MM.1S (cell line): Measurements from ENCODE around the gene SIAE.

ENCODE experiments used
- CTCF ChIP-seq: fragments of 300-600 bp; sonication (generic); IDR thresholded peaks from 2 replicates; pipeline ENCODE4 v1.5.1; 2016; ENCODE audit warnings: antibody characterized with exemption, low read length, mixed read lengths
- EZH2phosphoT487 ChIP-seq: fragments of 300-600 bp; sonication (generic); IDR thresholded peaks from 2 replicates; pipeline ENCODE4 v1.6.1; 2018; ENCODE audit warnings: antibody characterized with exemption, low read length

DNA sequence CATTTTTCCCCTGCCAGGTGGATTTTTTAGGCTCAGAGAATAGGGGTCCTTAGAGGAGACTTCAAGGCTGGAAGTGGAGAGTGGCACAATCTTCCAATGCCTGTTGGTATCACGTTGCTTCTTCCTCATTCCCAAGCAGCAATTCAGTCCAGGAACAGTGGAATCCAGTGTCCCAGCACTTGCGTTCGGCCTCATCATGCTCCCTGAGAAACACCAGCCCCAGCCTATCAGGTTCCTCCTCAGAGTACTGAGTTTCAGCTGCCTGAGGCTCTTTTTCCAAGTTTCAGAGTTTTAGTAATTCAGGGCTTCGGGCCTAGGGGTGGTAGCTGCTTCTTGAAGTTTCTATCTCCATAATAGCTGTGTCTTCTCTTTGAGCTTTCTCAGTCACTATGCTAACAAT is 34.3 kb upstream of the SIAE start:
- TF ChIP-seq EZH2phosphoT487 (no peak), CTCF (no peak)
